ENCODE results near the gene MTCL1. TPM values are rescaled to one million over a fixed set of nuclear protein-coding genes. Genes with fewer than 3 reads are reported as not detected.

MTCL1 gene
- total RNA-seq, 1 donor from 2014 or later, result 59.3 TPM

DNA sequence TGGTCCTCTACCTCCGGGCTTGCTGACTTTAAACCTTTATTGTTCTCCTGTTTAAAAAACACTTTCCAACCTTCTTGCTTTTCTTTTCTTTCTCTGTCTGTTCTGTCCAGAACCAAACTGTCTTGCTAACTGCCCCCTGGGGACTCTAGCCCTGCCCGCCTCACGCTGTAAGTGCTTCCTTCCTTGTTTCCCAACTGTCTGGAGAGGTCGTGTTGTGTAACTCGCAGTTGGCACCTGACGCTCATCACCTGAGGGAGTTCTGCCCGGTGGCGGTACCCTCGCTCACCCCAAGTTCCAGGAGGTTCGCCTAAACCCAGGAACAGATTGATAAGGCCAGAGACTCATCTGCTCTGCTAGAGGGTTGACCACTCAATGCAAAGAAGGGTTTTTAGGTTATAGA, 123.4 kb downstream of the MTCL1 start:
- no peak overlapping the region for H3K27ac Mint-ChIP-seq (ENCODE audit: unreplicated experiment)
- H2AFZ ChIP-seq (ENCODE audit: low read depth, low read length), result no peak overlapping the region
- DNase-seq (ENCODE audit: low read depth), result no peak
- peaks cover 7% of the 10 kb centered on the region for H3K4me1 Mint-ChIP-seq (ENCODE audit: low read depth, unreplicated experiment)
- no peak overlapping the region for H3K27ac ChIP-seq (ENCODE audit: low read depth, low read length)
- no peaks in the 10 kb centered on the region for H3K27me3 Mint-ChIP-seq (ENCODE audit: low read depth, unreplicated experiment)
- H3K36me3 Mint-ChIP-seq (ENCODE audit: low read depth, unreplicated experiment), result peaks cover 38% of the 10 kb centered on the region
- H3K9me3 ChIP-seq (ENCODE audit: insufficient read depth, low read depth, low read length), result no peaks in the 10 kb centered on the region
- peaks cover 11% of the 10 kb centered on the region for H3K36me3 ChIP-seq (ENCODE audit: insufficient read depth, low read length)
- no peak overlapping the region for H3K4me2 ChIP-seq (ENCODE audit: low read length)
- no peak for FAIRE-seq
- no peak for TF ChIP-seq EZH2 (IDR thresholded peaks at IDR 0.05; ENCODE audit: insufficient read depth, low read length)
- H3K27me3 ChIP-seq (ENCODE audit: insufficient read depth, low read length), result no peaks in the 10 kb centered on the region
- no peaks in the 10 kb centered on the region for H3K79me2 ChIP-seq (ENCODE audit: insufficient read depth, low read length)
- no peak overlapping the region for H3K4me3 ChIP-seq (ENCODE audit: insufficient read depth, low read depth, low read length)
- no peaks in the 10 kb centered on the region for H3K9me3 Mint-ChIP-seq (ENCODE audit: unreplicated experiment)
- H3K4me3 Mint-ChIP-seq (ENCODE audit: unreplicated experiment), result no peak overlapping the region
- peaks cover 5% of the 10 kb centered on the region for H3K4me1 ChIP-seq (ENCODE audit: insufficient read depth, low read length)
- no peak overlapping the region for H3K9ac ChIP-seq (ENCODE audit: low read length)
- peaks cover 7% of the 10 kb centered on the region for H4K20me1 ChIP-seq (ENCODE audit: insufficient read depth, low read length)

DNA sequence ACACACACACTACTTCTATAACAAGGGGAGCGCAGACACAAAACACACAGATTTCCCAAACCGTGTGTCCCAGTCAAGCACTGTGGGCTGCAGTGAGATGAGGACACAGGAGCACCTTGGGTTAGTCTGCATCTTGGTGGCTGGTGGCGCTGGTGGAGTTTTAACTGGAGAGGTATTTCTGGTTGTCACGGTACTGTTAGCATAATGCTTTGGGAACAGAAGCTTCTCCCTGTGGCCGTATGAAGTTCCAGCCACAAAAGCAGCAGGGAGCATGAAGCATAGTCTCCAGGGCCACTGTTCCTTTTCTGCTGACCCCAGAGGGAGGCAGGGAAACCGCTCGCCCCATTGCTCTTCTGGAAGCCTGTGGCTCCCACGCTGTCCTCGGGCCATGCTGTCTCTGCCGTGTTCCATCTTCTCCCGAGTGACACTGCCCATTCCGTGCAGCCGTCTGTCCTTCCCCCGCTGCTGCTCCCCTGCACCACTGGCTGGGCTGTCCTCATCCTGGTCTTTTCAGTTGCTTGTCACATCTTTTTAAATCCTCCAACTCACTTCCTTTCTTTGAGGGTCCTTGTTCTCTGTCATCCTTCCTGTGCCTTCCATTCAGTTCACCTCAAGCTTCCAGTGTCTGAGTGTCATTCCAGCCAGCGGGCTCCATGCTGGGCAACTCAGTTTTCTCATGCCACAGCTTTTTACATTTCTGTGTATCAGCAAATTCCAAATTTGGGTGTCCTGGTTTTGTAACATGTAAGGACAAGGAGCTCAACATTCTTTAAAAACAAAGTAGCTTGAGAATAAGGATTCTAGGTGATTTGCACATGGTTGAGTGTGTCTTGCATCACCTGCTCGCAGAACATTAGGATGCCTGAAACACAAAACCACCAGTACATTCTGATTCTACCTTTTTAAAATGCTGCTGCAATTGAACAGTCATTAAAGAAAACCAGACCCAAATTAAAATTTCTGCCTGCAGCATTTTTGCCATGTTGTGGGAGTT, 125.0 kb downstream of the MTCL1 start:
- Mint-ChIP-seq H3K4me1 (ENCODE audit: low read depth, unreplicated experiment) (peaks cover 10% of the 10 kb centered on the region), H3K27ac (ENCODE audit: unreplicated experiment) (no peak overlapping the region), H3K9me3 (ENCODE audit: unreplicated experiment) (no peaks in the 10 kb centered on the region), H3K36me3 (ENCODE audit: low read depth, unreplicated experiment) (peaks cover 31% of the 10 kb centered on the region), H3K27me3 (ENCODE audit: low read depth, unreplicated experiment) (no peaks in the 10 kb centered on the region), H3K4me3 (ENCODE audit: unreplicated experiment) (no peak overlapping the region)
- H3K9ac ChIP-seq (ENCODE audit: low read length), result no peak overlapping the region
- H2AFZ ChIP-seq (ENCODE audit: low read depth, low read length), result no peak overlapping the region
- no peak for TF ChIP-seq EZH2 (IDR thresholded peaks at IDR 0.05; ENCODE audit: insufficient read depth, low read length)
- TF ChIP-seq, protein P1, sequence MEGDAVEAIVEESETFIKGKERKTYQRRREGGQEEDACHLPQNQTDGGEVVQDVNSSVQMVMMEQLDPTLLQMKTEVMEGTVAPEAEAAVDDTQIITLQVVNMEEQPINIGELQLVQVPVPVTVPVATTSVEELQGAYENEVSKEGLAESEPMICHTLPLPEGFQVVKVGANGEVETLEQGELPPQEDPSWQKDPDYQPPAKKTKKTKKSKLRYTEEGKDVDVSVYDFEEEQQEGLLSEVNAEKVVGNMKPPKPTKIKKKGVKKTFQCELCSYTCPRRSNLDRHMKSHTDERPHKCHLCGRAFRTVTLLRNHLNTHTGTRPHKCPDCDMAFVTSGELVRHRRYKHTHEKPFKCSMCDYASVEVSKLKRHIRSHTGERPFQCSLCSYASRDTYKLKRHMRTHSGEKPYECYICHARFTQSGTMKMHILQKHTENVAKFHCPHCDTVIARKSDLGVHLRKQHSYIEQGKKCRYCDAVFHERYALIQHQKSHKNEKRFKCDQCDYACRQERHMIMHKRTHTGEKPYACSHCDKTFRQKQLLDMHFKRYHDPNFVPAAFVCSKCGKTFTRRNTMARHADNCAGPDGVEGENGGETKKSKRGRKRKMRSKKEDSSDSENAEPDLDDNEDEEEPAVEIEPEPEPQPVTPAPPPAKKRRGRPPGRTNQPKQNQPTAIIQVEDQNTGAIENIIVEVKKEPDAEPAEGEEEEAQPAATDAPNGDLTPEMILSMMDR (IDR thresholded peaks at IDR 0.05; ENCODE audit: insufficient read depth, low read depth, low read length), result no peak
- no peak overlapping the region for H3K27ac ChIP-seq (ENCODE audit: low read depth, low read length)
- H3K4me1 ChIP-seq (ENCODE audit: insufficient read depth, low read length), result peaks cover 8% of the 10 kb centered on the region
- peaks cover 7% of the 10 kb centered on the region for H3K36me3 ChIP-seq (ENCODE audit: insufficient read depth, low read length)
- H3K9me3 ChIP-seq (ENCODE audit: insufficient read depth, low read depth, low read length), result no peaks in the 10 kb centered on the region
- no peaks in the 10 kb centered on the region for H3K27me3 ChIP-seq (ENCODE audit: insufficient read depth, low read length)
- no peaks in the 10 kb centered on the region for H3K79me2 ChIP-seq (ENCODE audit: insufficient read depth, low read length)
- FAIRE-seq (no peak), DNase-seq (ENCODE audit: low read depth) (no peak)
- H3K4me2 ChIP-seq (ENCODE audit: low read length), result no peak overlapping the region
- peaks cover 7% of the 10 kb centered on the region for H4K20me1 ChIP-seq (ENCODE audit: insufficient read depth, low read length)
- no peak overlapping the region for H3K4me3 ChIP-seq (ENCODE audit: insufficient read depth, low read depth, low read length)

DNA sequence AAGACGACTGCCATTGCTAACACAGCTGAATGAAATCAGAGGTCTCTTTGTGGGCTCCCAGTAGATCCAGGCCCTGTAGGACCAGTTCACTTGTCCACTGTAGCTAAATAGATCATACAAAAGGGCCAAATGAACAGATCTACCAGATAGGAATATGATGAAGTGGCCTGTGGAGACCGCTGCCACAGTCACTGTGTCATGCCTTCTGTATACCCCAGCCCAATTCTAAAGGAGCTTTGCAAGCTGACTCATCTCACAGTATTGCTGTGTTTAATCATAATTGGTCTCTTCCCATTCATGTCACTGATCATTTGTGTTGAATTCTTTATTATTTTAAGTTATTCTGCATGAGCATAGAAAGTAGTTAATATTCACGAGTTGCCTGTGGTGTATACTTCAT, 125.8 kb downstream of the MTCL1 start:
- Histone ChIP-seq H3K4me3 (ENCODE audit: insufficient read depth, low read depth, low read length) (no peak overlapping the region), H3K4me2 (ENCODE audit: low read length) (no peak overlapping the region), H3K4me1 (ENCODE audit: insufficient read depth, low read length) (peaks cover 8% of the 10 kb centered on the region), H3K79me2 (ENCODE audit: insufficient read depth, low read length) (no peaks in the 10 kb centered on the region), H4K20me1 (ENCODE audit: insufficient read depth, low read length) (peaks cover 7% of the 10 kb centered on the region), H2AFZ (ENCODE audit: low read depth, low read length) (no peak overlapping the region), H3K36me3 (ENCODE audit: insufficient read depth, low read length) (peaks cover 7% of the 10 kb centered on the region), H3K9ac (ENCODE audit: low read length) (no peak overlapping the region), H3K27me3 (ENCODE audit: insufficient read depth, low read length) (no peaks in the 10 kb centered on the region), H3K27ac (ENCODE audit: low read depth, low read length) (no peak overlapping the region), H3K9me3 (ENCODE audit: insufficient read depth, low read depth, low read length) (no peaks in the 10 kb centered on the region)
- peaks cover 13% of the 10 kb centered on the region for H3K4me1 Mint-ChIP-seq (ENCODE audit: low read depth, unreplicated experiment)
- TF ChIP-seq, protein P1 (IDR thresholded peaks at IDR 0.05; ENCODE audit: insufficient read depth, low read depth, low read length), result no peak
- TF ChIP-seq EZH2 (IDR thresholded peaks at IDR 0.05; ENCODE audit: insufficient read depth, low read length), result no peak
- FAIRE-seq (no peak), DNase-seq (ENCODE audit: low read depth) (no peak)
- H3K4me3 Mint-ChIP-seq (ENCODE audit: unreplicated experiment), result no peak overlapping the region
- no peaks in the 10 kb centered on the region for H3K27me3 Mint-ChIP-seq (ENCODE audit: low read depth, unreplicated experiment)
- H3K9me3 Mint-ChIP-seq (ENCODE audit: unreplicated experiment), result no peaks in the 10 kb centered on the region
- H3K36me3 Mint-ChIP-seq (ENCODE audit: low read depth, unreplicated experiment), result peaks cover 30% of the 10 kb centered on the region
- no peak overlapping the region for H3K27ac Mint-ChIP-seq (ENCODE audit: unreplicated experiment)
